Naive thymus-derived CD4-positive, alpha-beta T cell (primary cell): ENCODE measurements around the gene UHMK1. TPM values are rescaled to one million over a fixed set of nuclear protein-coding genes. Genes with fewer than 3 reads are reported as not detected.
A peak's percentile ranks its signal among the peaks of the same experiment; 100 is the strongest.
"Not testable (repeated sequence)": the region's sequence is repeated elsewhere in the genome, so short reads cannot be mapped to it uniquely, and the experiment has no call there.

Experiments used
- ATAC-seq: fragments of 150-1000 bp; cut with Tn5 transposase; 2 replicates; pipeline ENCODE4 v1.10.0; 2021; ENCODE audit warnings: mild to moderate bottlenecking, moderate library complexity
- CTCF ChIA-PET: fragments of 350-600 bp; sonication (Branson Sonifier 250); formaldehyde crosslinking; loops from one replicate; lab custom pipeline; 2021; ENCODE audit warnings: antibody characterized with exemption; lab: Charles Lee
- POLR2A ChIA-PET: fragments of 350-600 bp; sonication (Branson Sonifier 250); formaldehyde crosslinking; loops from one replicate; lab custom pipeline; 2021; ENCODE audit warnings: antibody characterized with exemption, inconsistent platforms; lab: Charles Lee
- DNase-seq, 9 donors: peaks; one replicate each; pipeline versions ENCODE4 v3.0.0 to v3.0.0-alpha.2; 2020 to 2022; ENCODE audit warnings: mixed read lengths in 1 of 9
- H3K27ac ChIP-seq: one replicate; pipeline ENCODE4 v1.7.0; 2013; ENCODE audit warnings: mild to moderate bottlenecking, low read depth, low read length, moderate library complexity
- H3K27me3 ChIP-seq, 2 donors: one replicate each; pipeline ENCODE4 v1.7.0; 2013; ENCODE audit warnings: low read length in 2 of 2, mild to moderate bottlenecking in 2 of 2, moderate library complexity in 2 of 2; ENCODE audit not compliant: control insufficient read depth in 2 of 2, insufficient read depth in 2 of 2
- H3K36me3 ChIP-seq, 3 experiments: 1 replicate in 2 of 3; 2 replicates in 1 of 3; pipeline ENCODE4 v1.7.0; 2013; ENCODE audit warnings: low read length in 3 of 3, mild to moderate bottlenecking in 3 of 3, moderate library complexity in 1 of 3; ENCODE audit not compliant: insufficient read depth in 3 of 3, control insufficient read depth in 2 of 3
- H3K4me1 ChIP-seq, 2 donors: one replicate each; pipeline ENCODE4 v1.7.0; 2013; ENCODE audit warnings: low read length in 2 of 2, mild to moderate bottlenecking in 2 of 2, moderate library complexity in 1 of 2; ENCODE audit not compliant: control insufficient read depth in 2 of 2, insufficient read depth in 2 of 2
- H3K4me3 ChIP-seq: 2 replicates; pipeline ENCODE4 v1.7.0; 2013; ENCODE audit warnings: mild to moderate bottlenecking, low read length
- H3K9me3 ChIP-seq, 3 experiments: 1 replicate in 2 of 3; 2 replicates in 1 of 3; pipeline ENCODE4 v1.7.0; 2013; ENCODE audit warnings: low read length in 3 of 3; ENCODE audit not compliant: control insufficient read depth in 2 of 3
- H3K27ac Mint-ChIP-seq, 9 donors: one replicate each; pipeline ENCODE4 v1.8.0; 2020 to 2022; ENCODE audit warnings: mixed read lengths in 9 of 9, mild to moderate bottlenecking in 8 of 9, moderate library complexity in 5 of 9, inconsistent platforms in 2 of 9
- H3K27me3 Mint-ChIP-seq, 5 donors: one replicate each; pipeline ENCODE4 v1.8.0; 2021 to 2022; ENCODE audit warnings: mixed read lengths in 5 of 5, mild to moderate bottlenecking in 1 of 5
- H3K36me3 Mint-ChIP-seq, 5 donors: one replicate each; pipeline ENCODE4 v1.8.0; 2020 to 2022; ENCODE audit warnings: mixed read lengths in 5 of 5, mild to moderate bottlenecking in 3 of 5, inconsistent platforms in 1 of 5
- H3K4me1 Mint-ChIP-seq, 7 donors: one replicate each; pipeline ENCODE4 v1.8.0; 2020 to 2022; ENCODE audit warnings: mixed read lengths in 7 of 7, mild to moderate bottlenecking in 3 of 7, inconsistent platforms in 1 of 7
- H3K4me3 Mint-ChIP-seq, 10 donors: one replicate each; pipeline ENCODE4 v1.8.0; 2020 to 2022; ENCODE audit warnings: mild to moderate bottlenecking in 10 of 10, mixed read lengths in 10 of 10, moderate library complexity in 6 of 10, inconsistent platforms in 2 of 10
- H3K9me3 Mint-ChIP-seq, 11 donors: one replicate each; pipeline ENCODE4 v1.8.0; 2020 to 2022; ENCODE audit warnings: mixed read lengths in 11 of 11, mild to moderate bottlenecking in 4 of 11, inconsistent platforms in 1 of 11, moderate library complexity in 1 of 11
- intact Hi-C, 2 donors: fragments of 100-400 bp; cut with micrococcal nuclease; formaldehyde crosslinking; loops; one replicate each; pipeline ENCODE4 v1.15.1; 2023
- polyA plus RNA-seq, 2 donors: library from polyadenylated mRNA; unstranded; fragments of 300-500 nt; fragmentation: Illumina TruSeq; gene quantifications; one replicate each; pipeline ENCODE4 v1.2.3, GENCODE V29; 2021
- total RNA-seq, 6 experiments: library from RNA in 5 of 6; stranded (reverse) in 5 of 6; gene quantifications; 1 replicate in 5 of 6; 2 replicates in 1 of 6; pipeline ENCODE4 v1.2.3 and lab custom pipeline; 2021 to 2026

The UHMK1 gene, protein sequence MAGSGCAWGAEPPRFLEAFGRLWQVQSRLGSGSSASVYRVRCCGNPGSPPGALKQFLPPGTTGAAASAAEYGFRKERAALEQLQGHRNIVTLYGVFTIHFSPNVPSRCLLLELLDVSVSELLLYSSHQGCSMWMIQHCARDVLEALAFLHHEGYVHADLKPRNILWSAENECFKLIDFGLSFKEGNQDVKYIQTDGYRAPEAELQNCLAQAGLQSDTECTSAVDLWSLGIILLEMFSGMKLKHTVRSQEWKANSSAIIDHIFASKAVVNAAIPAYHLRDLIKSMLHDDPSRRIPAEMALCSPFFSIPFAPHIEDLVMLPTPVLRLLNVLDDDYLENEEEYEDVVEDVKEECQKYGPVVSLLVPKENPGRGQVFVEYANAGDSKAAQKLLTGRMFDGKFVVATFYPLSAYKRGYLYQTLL
- total RNA-seq (10 to 100 TPM; 47.1 to 69.9 (median 66.6) TPM), polyA plus RNA-seq (10 to 100 TPM; 36.7 to 60.7 TPM), total RNA-seq (lab: John Stamatoyannopoulos, UW) (163 reads per million, percentile 91 among the genes with 10 or more reads in this experiment)

DNA sequence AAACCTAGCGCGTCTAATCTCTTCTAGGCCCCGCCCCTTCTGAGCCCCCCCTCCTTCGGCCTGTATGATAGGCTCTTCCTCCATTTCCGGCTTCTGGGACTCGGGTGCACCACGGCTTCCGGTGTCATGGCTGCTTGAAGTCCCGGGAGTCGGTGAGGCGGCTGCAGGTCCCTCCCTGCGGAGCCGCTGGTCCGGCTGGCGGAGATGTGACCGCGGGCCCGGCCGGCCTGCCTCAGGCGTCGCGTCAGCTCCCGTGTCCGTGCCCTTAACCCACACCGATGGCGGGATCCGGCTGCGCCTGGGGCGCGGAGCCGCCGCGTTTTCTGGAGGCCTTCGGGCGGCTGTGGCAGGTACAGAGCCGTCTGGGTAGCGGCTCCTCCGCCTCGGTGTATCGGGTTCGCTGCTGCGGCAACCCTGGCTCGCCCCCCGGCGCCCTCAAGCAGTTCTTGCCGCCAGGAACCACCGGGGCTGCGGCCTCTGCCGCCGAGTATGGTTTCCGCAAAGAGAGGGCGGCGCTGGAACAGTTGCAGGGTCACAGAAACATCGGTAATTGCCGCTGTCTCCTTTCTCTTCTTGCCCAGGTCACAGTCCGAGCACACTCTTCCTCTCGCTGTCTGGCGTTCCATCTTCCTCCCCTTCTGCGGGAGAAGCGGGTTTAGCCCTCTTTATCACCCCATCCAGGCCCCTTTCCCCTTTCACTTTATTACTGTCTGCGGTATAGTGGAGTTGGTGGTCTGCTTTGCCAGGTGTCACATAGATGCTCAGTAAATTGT lies at the start of gene UHMK1:
Gene UHMK1 (plus strand): TSS at position 96 of the 773 bp plus-strand sequence. CDS start 183 bp downstream, at position 279.
- peaks cover 17 to 19% of the 10 kb centered on the region in 2 donors for H3K4me1 ChIP-seq
- intact Hi-C loops, result loop anchor here (1.0 to 5.0 kb wide), 5 partner anchors 63 to 824 kb away; partner anchors contain the start of genes NUF2 (in 2 of the 2), UAP1 (in 2 of the 2), ATF6 (in 1 of the 2) and NOS1AP (in 1 of the 2)
- Mint-ChIP-seq H3K9me3 (peaks cover 0 to 3% (median 0%) of the 10 kb centered on the region in 11 donors), H3K4me1 (peaks cover 22 to 55% (median 45%) of the 10 kb centered on the region in 7 donors), H3K4me3 (peak within 1 kb of the TSS; percentile 83 to 99 (median 92)), H3K36me3 (peaks cover 0 to 20% (median 12%) of the 10 kb centered on the region in 5 donors), H3K27me3 (peaks cover 0 to 5% (median 0%) of the 10 kb centered on the region in 5 donors), H3K27ac (peak within 1 kb of the TSS; percentile 88 to 98 (median 94))
- ChIA-PET CTCF (no interaction called here), POLR2A (interaction anchor here (1.0 to 4.3 kb wide), 2 partner anchors 62 to 70 kb away, joined by 3 to 16 read pairs; no protein-coding TSS in a partner anchor)
- H3K36me3 ChIP-seq, result peaks cover 0 to 33% (median 0%) of the 10 kb centered on the region in 3 experiments
- peak within 1 kb of the TSS; percentile 90 for H3K27ac ChIP-seq
- ATAC-seq, result peak; percentile 99
- peak within 1 kb of the TSS; percentile 81 for H3K4me3 ChIP-seq
- H3K27me3 ChIP-seq, result no peaks in the 10 kb centered on the region
- peak; percentile 66 to 93 (median 90) for DNase-seq
- no peaks in the 10 kb centered on the region for H3K9me3 ChIP-seq

DNA sequence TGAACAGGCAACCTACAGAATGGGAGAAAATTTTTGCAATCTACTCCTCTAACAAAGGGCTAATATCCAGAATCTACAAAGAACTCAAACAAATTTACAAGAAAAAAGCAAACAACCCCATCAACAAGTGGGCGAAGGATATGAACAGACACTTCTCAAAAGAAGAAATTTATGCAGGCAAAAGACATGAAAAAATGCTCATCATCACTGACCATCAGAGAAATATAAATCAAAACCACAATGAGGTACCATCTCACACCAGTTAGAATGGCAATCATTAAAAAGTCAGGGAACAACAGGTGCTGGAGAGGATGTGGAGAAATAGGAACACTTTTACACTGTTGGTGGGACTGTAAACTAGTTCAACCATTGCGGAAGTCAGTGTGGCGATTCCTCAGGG lies 43.3 kb upstream of the UHMK1 start:
- not testable (repeated sequence) for H3K4me3 Mint-ChIP-seq

DNA sequence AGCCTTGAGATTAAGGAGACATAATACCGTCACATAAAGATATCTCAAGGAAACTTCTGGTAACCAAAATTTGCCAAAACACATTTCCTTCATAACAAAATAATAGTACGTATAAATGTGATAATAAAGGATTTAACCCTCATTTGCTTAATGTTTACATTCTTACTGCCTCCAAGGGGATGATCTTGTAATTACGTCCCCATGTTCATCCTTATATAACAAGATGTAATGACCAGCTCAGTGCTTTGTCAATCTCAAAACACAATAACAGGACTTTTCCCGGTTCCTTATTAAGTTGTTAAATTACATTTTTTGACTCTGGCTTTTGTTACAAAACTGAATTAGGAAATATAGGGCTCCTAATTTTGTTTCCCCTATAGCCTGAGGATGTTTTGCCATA lies 41.3 kb upstream of the UHMK1 start:
- CTCF ChIA-PET, result no interaction called here
- no peaks in the 10 kb centered on the region for H3K27me3 ChIP-seq
- H3K4me3 Mint-ChIP-seq, result no peak overlapping the region
- H3K9me3 ChIP-seq, result no peaks in the 10 kb centered on the region
- ATAC-seq (no peak), DNase-seq (no peak)
- H3K9me3 Mint-ChIP-seq, result peaks cover 0 to 5% (median 0%) of the 10 kb centered on the region in 11 donors
- no peaks in the 10 kb centered on the region for H3K4me1 ChIP-seq
- H3K27ac ChIP-seq, result no peak overlapping the region
- no peaks in the 10 kb centered on the region for H3K36me3 ChIP-seq
- H3K27me3 Mint-ChIP-seq, result peaks cover 0 to 12% (median 10%) of the 10 kb centered on the region in 5 donors
- no peak overlapping the region for H3K4me3 ChIP-seq
- peaks cover 0 to 4% (median 0%) of the 10 kb centered on the region in 5 donors for H3K36me3 Mint-ChIP-seq
- H3K4me1 Mint-ChIP-seq, result no peaks in the 10 kb centered on the region
- H3K27ac Mint-ChIP-seq, result no peak overlapping the region
- intact Hi-C loops, result no loop called here
- POLR2A ChIA-PET, result no interaction called here

More for the DNA sequence above, 43.3 kb upstream of the UHMK1 start:
- CTCF ChIA-PET, H3K9me3 ChIP-seq, H3K27ac Mint-ChIP-seq, DNase-seq, ATAC-seq, intact Hi-C loops, H3K9me3 Mint-ChIP-seq, H3K36me3 Mint-ChIP-seq, H3K4me1 ChIP-seq, H3K36me3 ChIP-seq, H3K4me1 Mint-ChIP-seq, H3K4me3 ChIP-seq, H3K27ac ChIP-seq, H3K27me3 ChIP-seq, POLR2A ChIA-PET: not testable (repeated sequence)
- H3K27me3 Mint-ChIP-seq, result peaks cover 0 to 11% (median 9%) of the 10 kb centered on the region in 5 donors

DNA sequence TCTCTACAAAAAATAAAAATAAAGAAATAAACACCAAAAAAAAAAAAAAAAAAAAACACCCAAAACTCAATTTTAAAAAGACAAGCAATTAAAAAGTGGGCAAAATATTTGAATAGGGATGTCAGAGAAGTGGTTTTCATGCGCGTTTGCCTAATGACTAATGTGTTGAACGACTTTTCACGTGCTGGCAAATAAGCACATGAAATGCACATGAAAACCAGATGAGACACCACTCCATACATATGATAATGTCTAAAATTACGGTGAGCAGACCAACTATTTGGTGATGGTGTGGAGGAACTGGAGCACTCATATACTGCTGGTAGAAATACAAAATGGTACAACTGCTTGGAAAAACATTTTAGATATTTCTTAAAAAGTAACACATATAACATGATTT lies 39.4 kb upstream of the UHMK1 start:
- no peak overlapping the region for H3K27ac ChIP-seq
- H3K9me3 ChIP-seq, result no peaks in the 10 kb centered on the region
- no peaks in the 10 kb centered on the region for H3K36me3 ChIP-seq
- CTCF ChIA-PET, result no interaction called here
- Mint-ChIP-seq H3K4me1 (no peaks in the 10 kb centered on the region), H3K4me3 (no peak overlapping the region), H3K27ac (no peak overlapping the region), H3K9me3 (peaks cover 0 to 4% (median 0%) of the 10 kb centered on the region in 11 donors), H3K27me3 (peaks cover 0 to 17% (median 0%) of the 10 kb centered on the region in 5 donors), H3K36me3 (peaks cover 0 to 4% (median 0%) of the 10 kb centered on the region in 5 donors)
- no peak overlapping the region for H3K4me3 ChIP-seq
- ATAC-seq, result no peak
- POLR2A ChIA-PET, result no interaction called here
- H3K27me3 ChIP-seq, result no peaks in the 10 kb centered on the region
- DNase-seq, result no peak
- intact Hi-C loops, result no loop called here
- H3K4me1 ChIP-seq, result no peaks in the 10 kb centered on the region

- DNase-seq, H3K4me1 ChIP-seq, H3K4me3 Mint-ChIP-seq, POLR2A ChIA-PET, H3K36me3 ChIP-seq, H3K4me1 Mint-ChIP-seq, H3K4me3 ChIP-seq, ATAC-seq, H3K27ac ChIP-seq, H3K9me3 ChIP-seq, H3K36me3 Mint-ChIP-seq, CTCF ChIA-PET, H3K27me3 ChIP-seq, intact Hi-C loops, H3K27ac Mint-ChIP-seq: not testable (repeated sequence)
- H3K27me3 Mint-ChIP-seq, result peaks cover 0 to 32% (median 12%) of the 10 kb centered on the region in 5 donors
- peaks cover 0 to 16% (median 7%) of the 10 kb centered on the region in 11 donors for H3K9me3 Mint-ChIP-seq
Observed at GRCh38 chr1:162462425-162462824, 35.2 kb upstream of the UHMK1 start.

GRCh38 chr1:162463021-162463420 lies 34.6 kb upstream of the UHMK1 start:
- intact Hi-C loops, result no loop called here
- DNase-seq, result no peak
- ChIA-PET CTCF (no interaction called here), POLR2A (no interaction called here)
- no peaks in the 10 kb centered on the region for H3K9me3 ChIP-seq
- Mint-ChIP-seq H3K27ac (no peak overlapping the region), H3K36me3 (peaks cover 0 to 7% (median 0%) of the 10 kb centered on the region in 5 donors), H3K4me1 (no peaks in the 10 kb centered on the region), H3K9me3 (peaks cover 0 to 16% (median 7%) of the 10 kb centered on the region in 11 donors), H3K27me3 (peaks cover 0 to 26% (median 12%) of the 10 kb centered on the region in 5 donors), H3K4me3 (no peak overlapping the region)
- H3K4me1 ChIP-seq, result no peaks in the 10 kb centered on the region
- no peaks in the 10 kb centered on the region for H3K36me3 ChIP-seq
- H3K27me3 ChIP-seq, result no peaks in the 10 kb centered on the region
- H3K4me3 ChIP-seq, result no peak overlapping the region
- ATAC-seq, result no peak
- H3K27ac ChIP-seq, result no peak overlapping the region
